Measurements from ENCODE around the gene RNF4.
"Not testable (repeated sequence)": the region's sequence is repeated elsewhere in the genome, so short reads cannot be mapped to it uniquely, and the experiment has no call there.

Gene RNF4

GRCh38 chr4:2543580-2544191, 74.8 kb downstream of the RNF4 start:
- H3K36me3 ChIP-seq (ENCODE audit: control insufficient read depth in 4 of 4, insufficient read depth in 4 of 4, low read length in 3 of 4); H3K4me3 ChIP-seq (ENCODE audit: control insufficient read depth in 1 of 7, extremely low read depth in 1 of 7, insufficient read depth in 4 of 7, low read depth in 2 of 7, low read length in 6 of 7); H3K27me3 ChIP-seq (replicated peaks in 2 of 5; ENCODE audit: control insufficient read depth in 4 of 5, insufficient read depth in 5 of 5, low read length in 4 of 5); H3K4me1 ChIP-seq (ENCODE audit: control extremely low read depth in 1 of 4, control insufficient read depth in 4 of 4, insufficient read depth in 4 of 4, low read length in 3 of 4); H3K9me3 ChIP-seq (ENCODE audit: control extremely low read depth in 1 of 5, control insufficient read depth in 4 of 5, insufficient read depth in 2 of 5, low read depth in 1 of 5, low read length in 4 of 5); POLR2A ChIA-PET; H3K27ac ChIP-seq (ENCODE audit: insufficient read depth in 1 of 2, low read depth in 1 of 2, low read length in 2 of 2, poor library complexity in 1 of 2, severe bottlenecking in 2 of 2); DNase-seq: not testable (repeated sequence)
- CTCF ChIA-PET, result interaction anchor here (0.9 to 1.4 kb wide), 3 partner anchors 27 to 56 kb away, joined by 4 to 6 read pairs (median 4); no protein-coding TSS in a partner anchor
- 98% methylated on average over 7 of the region's 10 CpGs for whole genome bisulfite sequencing (ENCODE audit: insufficient coverage)

- POLR2A ChIA-PET, result no interaction called here
- CTCF ChIA-PET, result no interaction called here
- Histone ChIP-seq H3K27me3 (replicated peaks in 2 of 5; ENCODE audit: control insufficient read depth in 4 of 5, insufficient read depth in 5 of 5, low read length in 4 of 5) (no peaks in the 10 kb centered on the region), H3K4me3 (ENCODE audit: control insufficient read depth in 1 of 7, extremely low read depth in 1 of 7, insufficient read depth in 4 of 7, low read depth in 2 of 7, low read length in 6 of 7) (no peak overlapping the region), H3K9me3 (ENCODE audit: control extremely low read depth in 1 of 5, control insufficient read depth in 4 of 5, insufficient read depth in 2 of 5, low read depth in 1 of 5, low read length in 4 of 5) (no peaks in the 10 kb centered on the region), H3K36me3 (ENCODE audit: control insufficient read depth in 4 of 4, insufficient read depth in 4 of 4, low read length in 3 of 4) (peaks cover 2 to 5% (median 3%) of the 10 kb centered on the region in 4 experiments), H3K4me1 (ENCODE audit: control extremely low read depth in 1 of 4, control insufficient read depth in 4 of 4, insufficient read depth in 4 of 4, low read length in 3 of 4) (no peaks in the 10 kb centered on the region), H3K27ac (ENCODE audit: insufficient read depth in 1 of 2, low read depth in 1 of 2, low read length in 2 of 2, poor library complexity in 1 of 2, severe bottlenecking in 2 of 2) (no peak overlapping the region)
- 97% methylated on average over 6 of the region's 7 CpGs for WGBS (ENCODE audit: insufficient coverage)
- DNase-seq, result no peak
Observed at GRCh38 chr4:2545321-2546013, 76.6 kb downstream of the RNF4 start.

GRCh38 chr4:2546286-2546823, 77.4 kb downstream of the RNF4 start:
- no peaks in the 10 kb centered on the region for H3K9me3 ChIP-seq (ENCODE audit: control extremely low read depth in 1 of 5, control insufficient read depth in 4 of 5, insufficient read depth in 2 of 5, low read depth in 1 of 5, low read length in 4 of 5)
- ChIA-PET CTCF (interaction anchor here (0.7 to 0.8 kb wide), 2 partner anchors 9 to 837 kb away, joined by 3 read pairs; no protein-coding TSS in a partner anchor), POLR2A (no interaction called here)
- no peak for DNase-seq
- H3K27ac ChIP-seq (ENCODE audit: insufficient read depth in 1 of 2, low read depth in 1 of 2, low read length in 2 of 2, poor library complexity in 1 of 2, severe bottlenecking in 2 of 2), result no peak overlapping the region
- no peaks in the 10 kb centered on the region for H3K4me1 ChIP-seq (ENCODE audit: control extremely low read depth in 1 of 4, control insufficient read depth in 4 of 4, insufficient read depth in 4 of 4, low read length in 3 of 4)
- no peaks in the 10 kb centered on the region for H3K27me3 ChIP-seq (replicated peaks in 2 of 5; ENCODE audit: control insufficient read depth in 4 of 5, insufficient read depth in 5 of 5, low read length in 4 of 5)
- peaks cover 2 to 5% (median 3%) of the 10 kb centered on the region in 4 experiments for H3K36me3 ChIP-seq (ENCODE audit: control insufficient read depth in 4 of 4, insufficient read depth in 4 of 4, low read length in 3 of 4)
- H3K4me3 ChIP-seq (ENCODE audit: control insufficient read depth in 1 of 7, extremely low read depth in 1 of 7, insufficient read depth in 4 of 7, low read depth in 2 of 7, low read length in 6 of 7), result no peak overlapping the region

GRCh38 chr4:2546961-2547691, 78.2 kb downstream of the RNF4 start:
- H3K9me3 ChIP-seq (ENCODE audit: control extremely low read depth in 1 of 5, control insufficient read depth in 4 of 5, insufficient read depth in 2 of 5, low read depth in 1 of 5, low read length in 4 of 5); H3K4me3 ChIP-seq (ENCODE audit: control insufficient read depth in 1 of 7, extremely low read depth in 1 of 7, insufficient read depth in 4 of 7, low read depth in 2 of 7, low read length in 6 of 7); H3K36me3 ChIP-seq (ENCODE audit: control insufficient read depth in 4 of 4, insufficient read depth in 4 of 4, low read length in 3 of 4); H3K27ac ChIP-seq (ENCODE audit: insufficient read depth in 1 of 2, low read depth in 1 of 2, low read length in 2 of 2, poor library complexity in 1 of 2, severe bottlenecking in 2 of 2); H3K4me1 ChIP-seq (ENCODE audit: control extremely low read depth in 1 of 4, control insufficient read depth in 4 of 4, insufficient read depth in 4 of 4, low read length in 3 of 4); POLR2A ChIA-PET; DNase-seq; H3K27me3 ChIP-seq (replicated peaks in 2 of 5; ENCODE audit: control insufficient read depth in 4 of 5, insufficient read depth in 5 of 5, low read length in 4 of 5): not testable (repeated sequence)
- 98% methylated on average over 12 of the region's 16 CpGs for WGBS (ENCODE audit: insufficient coverage)
- CTCF ChIA-PET, result interaction anchor here (0.7 to 0.8 kb wide), 2 partner anchors 9 to 836 kb away, joined by 3 read pairs; no protein-coding TSS in a partner anchor

- no peak for DNase-seq
- CTCF ChIA-PET, result interaction anchor here (1.0 kb wide), 1 partner anchor 41 kb away, joined by 3 read pairs; no protein-coding TSS in a partner anchor
- Histone ChIP-seq H3K27me3 (replicated peaks in 2 of 5; ENCODE audit: control insufficient read depth in 4 of 5, insufficient read depth in 5 of 5, low read length in 4 of 5) (no peaks in the 10 kb centered on the region), H3K9me3 (ENCODE audit: control extremely low read depth in 1 of 5, control insufficient read depth in 4 of 5, insufficient read depth in 2 of 5, low read depth in 1 of 5, low read length in 4 of 5) (no peaks in the 10 kb centered on the region), H3K4me1 (ENCODE audit: control extremely low read depth in 1 of 4, control insufficient read depth in 4 of 4, insufficient read depth in 4 of 4, low read length in 3 of 4) (peaks cover 0 to 5% (median 1%) of the 10 kb centered on the region in 4 experiments), H3K4me3 (ENCODE audit: control insufficient read depth in 1 of 7, extremely low read depth in 1 of 7, insufficient read depth in 4 of 7, low read depth in 2 of 7, low read length in 6 of 7) (no peak overlapping the region), H3K27ac (ENCODE audit: insufficient read depth in 1 of 2, low read depth in 1 of 2, low read length in 2 of 2, poor library complexity in 1 of 2, severe bottlenecking in 2 of 2) (no peak overlapping the region), H3K36me3 (ENCODE audit: control insufficient read depth in 4 of 4, insufficient read depth in 4 of 4, low read length in 3 of 4) (no peaks in the 10 kb centered on the region)
- POLR2A ChIA-PET, result no interaction called here
Observed at GRCh38 chr4:2551118-2551517, 82.2 kb downstream of the RNF4 start.

- Histone ChIP-seq H3K27ac (ENCODE audit: insufficient read depth in 1 of 2, low read depth in 1 of 2, low read length in 2 of 2, poor library complexity in 1 of 2, severe bottlenecking in 2 of 2) (no peak overlapping the region), H3K27me3 (replicated peaks in 2 of 5; ENCODE audit: control insufficient read depth in 4 of 5, insufficient read depth in 5 of 5, low read length in 4 of 5) (no peaks in the 10 kb centered on the region), H3K36me3 (ENCODE audit: control insufficient read depth in 4 of 4, insufficient read depth in 4 of 4, low read length in 3 of 4) (no peaks in the 10 kb centered on the region), H3K9me3 (ENCODE audit: control extremely low read depth in 1 of 5, control insufficient read depth in 4 of 5, insufficient read depth in 2 of 5, low read depth in 1 of 5, low read length in 4 of 5) (no peaks in the 10 kb centered on the region), H3K4me1 (ENCODE audit: control extremely low read depth in 1 of 4, control insufficient read depth in 4 of 4, insufficient read depth in 4 of 4, low read length in 3 of 4) (peaks cover 0 to 5% (median 1%) of the 10 kb centered on the region in 4 experiments), H3K4me3 (ENCODE audit: control insufficient read depth in 1 of 7, extremely low read depth in 1 of 7, insufficient read depth in 4 of 7, low read depth in 2 of 7, low read length in 6 of 7) (no peak overlapping the region)
- ChIA-PET CTCF (interaction anchor here (0.6 to 1.9 kb wide), 3 partner anchors 9 to 56 kb away, joined by 3 to 5 read pairs (median 3); no protein-coding TSS in a partner anchor), POLR2A (interaction anchor here (0.8 kb wide), 1 partner anchor 146 kb away, joined by 3 read pairs; no protein-coding TSS in a partner anchor)
- WGBS (ENCODE audit: insufficient coverage), result 98% methylated on average over 5 of the region's 11 CpGs
- DNase-seq, result no peak
Observed at GRCh38 chr4:2552806-2553205, 83.9 kb downstream of the RNF4 start.
